ENCODE results near the gene COL13A1.

The COL13A1 gene

DNA sequence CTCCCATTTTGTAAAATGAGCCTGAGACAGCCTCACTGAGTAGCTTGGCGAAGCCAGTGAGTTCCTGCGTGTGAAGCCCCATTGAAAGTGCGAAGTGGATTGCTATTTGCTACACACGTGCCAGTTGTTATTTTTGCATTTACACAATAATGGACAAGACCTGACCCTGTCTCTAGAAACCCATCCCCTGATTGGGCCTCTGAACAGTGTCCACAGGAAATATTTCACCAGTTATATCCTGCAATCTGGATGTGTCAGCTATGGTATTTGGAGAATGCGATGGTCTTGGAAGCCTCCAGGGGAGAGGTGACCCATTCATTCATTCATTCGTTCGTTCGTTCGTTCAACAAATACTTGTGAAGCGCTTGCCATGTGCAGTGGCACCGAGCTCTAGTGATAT, 37.1 kb downstream of the COL13A1 start:
- no peak overlapping the region for H3K9ac ChIP-seq

DNA sequence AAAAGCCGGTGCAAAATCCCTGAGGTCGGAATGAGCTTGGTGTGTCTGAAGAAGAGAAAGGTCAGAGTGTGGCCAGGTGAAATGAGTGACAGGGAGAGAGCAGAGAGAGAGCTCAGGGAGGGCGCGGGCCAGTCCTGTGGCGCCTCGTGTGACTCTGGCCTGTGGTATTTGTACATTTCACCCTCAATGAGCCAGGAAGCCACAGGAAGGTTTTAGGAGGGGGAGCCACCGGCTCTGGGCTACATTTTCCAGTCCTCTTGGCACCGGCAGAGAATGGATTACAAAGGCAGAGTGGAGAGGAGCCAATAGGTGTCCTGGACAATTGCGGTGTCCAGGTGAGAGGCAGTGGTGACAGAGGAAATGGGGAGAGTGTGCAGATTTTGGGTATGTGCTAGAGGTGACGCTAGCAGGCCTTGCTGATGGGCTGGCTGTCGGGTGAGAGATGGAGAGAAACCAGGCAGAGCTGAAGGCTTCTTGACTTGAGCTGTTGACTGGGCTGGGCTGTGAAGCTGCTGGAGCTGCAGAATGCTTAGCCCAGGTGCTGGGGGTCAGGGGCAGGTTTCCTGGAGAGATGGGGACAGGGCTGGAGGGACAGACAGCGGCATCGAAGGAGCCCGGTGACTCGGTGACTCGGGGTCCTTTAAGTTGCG, 38.1 kb downstream of the COL13A1 start:
- Histone ChIP-seq H3K9ac (no peak overlapping the region), H3K36me3 (ENCODE audit: control insufficient read depth, insufficient read depth, low read length) (no peaks in the 10 kb centered on the region), H2AFZ (no peak overlapping the region), H3K4me1 (no peaks in the 10 kb centered on the region), H3K4me3 (ENCODE audit: low read depth, low read length) (no peak overlapping the region), H3K9me3 (ENCODE audit: control insufficient read depth, low read length) (no peaks in the 10 kb centered on the region), H3K27ac (no peak overlapping the region), H3K27me3 (ENCODE audit: control insufficient read depth, insufficient read depth, low read length) (no peaks in the 10 kb centered on the region), H3K79me2 (no peaks in the 10 kb centered on the region), H3K4me2 (ENCODE audit: low read length) (no peak overlapping the region)
- TF ChIP-seq, protein P1, sequence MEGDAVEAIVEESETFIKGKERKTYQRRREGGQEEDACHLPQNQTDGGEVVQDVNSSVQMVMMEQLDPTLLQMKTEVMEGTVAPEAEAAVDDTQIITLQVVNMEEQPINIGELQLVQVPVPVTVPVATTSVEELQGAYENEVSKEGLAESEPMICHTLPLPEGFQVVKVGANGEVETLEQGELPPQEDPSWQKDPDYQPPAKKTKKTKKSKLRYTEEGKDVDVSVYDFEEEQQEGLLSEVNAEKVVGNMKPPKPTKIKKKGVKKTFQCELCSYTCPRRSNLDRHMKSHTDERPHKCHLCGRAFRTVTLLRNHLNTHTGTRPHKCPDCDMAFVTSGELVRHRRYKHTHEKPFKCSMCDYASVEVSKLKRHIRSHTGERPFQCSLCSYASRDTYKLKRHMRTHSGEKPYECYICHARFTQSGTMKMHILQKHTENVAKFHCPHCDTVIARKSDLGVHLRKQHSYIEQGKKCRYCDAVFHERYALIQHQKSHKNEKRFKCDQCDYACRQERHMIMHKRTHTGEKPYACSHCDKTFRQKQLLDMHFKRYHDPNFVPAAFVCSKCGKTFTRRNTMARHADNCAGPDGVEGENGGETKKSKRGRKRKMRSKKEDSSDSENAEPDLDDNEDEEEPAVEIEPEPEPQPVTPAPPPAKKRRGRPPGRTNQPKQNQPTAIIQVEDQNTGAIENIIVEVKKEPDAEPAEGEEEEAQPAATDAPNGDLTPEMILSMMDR (IDR thresholded peaks at IDR 0.05), result no peak

More for the DNA sequence above, 37.1 kb downstream of the COL13A1 start:
- H3K79me2 ChIP-seq, result no peaks in the 10 kb centered on the region
- H2AFZ ChIP-seq, result no peak overlapping the region
- no peak overlapping the region for H3K4me3 ChIP-seq (ENCODE audit: low read depth, low read length)
- H3K4me2 ChIP-seq (ENCODE audit: low read length), result no peak overlapping the region
- H3K27me3 ChIP-seq (ENCODE audit: control insufficient read depth, insufficient read depth, low read length), result no peaks in the 10 kb centered on the region
- no peaks in the 10 kb centered on the region for H3K4me1 ChIP-seq
- H3K9me3 ChIP-seq (ENCODE audit: control insufficient read depth, low read length), result no peaks in the 10 kb centered on the region
- H3K27ac ChIP-seq, result no peak overlapping the region
- TF ChIP-seq, protein P1 (IDR thresholded peaks at IDR 0.05), result no peak
- H3K36me3 ChIP-seq (ENCODE audit: control insufficient read depth, insufficient read depth, low read length), result no peaks in the 10 kb centered on the region

DNA sequence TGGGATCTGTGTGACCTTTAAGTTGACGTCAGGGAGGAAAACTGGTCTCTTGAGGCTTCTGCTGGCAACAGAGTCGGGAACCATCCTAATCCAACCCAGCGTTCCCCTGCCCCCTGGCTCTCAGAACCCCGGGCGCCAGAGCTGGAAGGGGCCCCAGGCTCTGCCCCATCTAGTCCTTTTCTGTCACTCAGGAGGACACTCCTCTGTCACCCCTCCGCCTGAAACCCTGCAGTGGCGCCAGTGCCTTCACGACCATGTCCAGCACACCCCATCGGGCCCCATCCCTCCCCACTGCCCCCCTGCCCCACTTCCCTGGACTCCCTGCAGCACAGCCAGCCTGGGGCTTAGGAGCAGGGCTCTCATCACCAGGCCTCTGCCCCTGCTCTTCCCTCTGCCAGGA, 39.1 kb downstream of the COL13A1 start:
- Histone ChIP-seq H3K27ac (no peak overlapping the region), H3K4me1 (peaks cover 6% of the 10 kb centered on the region), H3K79me2 (no peaks in the 10 kb centered on the region), H3K27me3 (ENCODE audit: control insufficient read depth, insufficient read depth, low read length) (no peaks in the 10 kb centered on the region), H3K9ac (no peak overlapping the region), H3K4me2 (ENCODE audit: low read length) (no peak overlapping the region), H3K36me3 (ENCODE audit: control insufficient read depth, insufficient read depth, low read length) (no peaks in the 10 kb centered on the region), H3K4me3 (ENCODE audit: low read depth, low read length) (no peak overlapping the region), H2AFZ (no peak overlapping the region), H3K9me3 (ENCODE audit: control insufficient read depth, low read length) (no peaks in the 10 kb centered on the region)
- TF ChIP-seq, protein P1 (IDR thresholded peaks at IDR 0.05), result no peak

DNA sequence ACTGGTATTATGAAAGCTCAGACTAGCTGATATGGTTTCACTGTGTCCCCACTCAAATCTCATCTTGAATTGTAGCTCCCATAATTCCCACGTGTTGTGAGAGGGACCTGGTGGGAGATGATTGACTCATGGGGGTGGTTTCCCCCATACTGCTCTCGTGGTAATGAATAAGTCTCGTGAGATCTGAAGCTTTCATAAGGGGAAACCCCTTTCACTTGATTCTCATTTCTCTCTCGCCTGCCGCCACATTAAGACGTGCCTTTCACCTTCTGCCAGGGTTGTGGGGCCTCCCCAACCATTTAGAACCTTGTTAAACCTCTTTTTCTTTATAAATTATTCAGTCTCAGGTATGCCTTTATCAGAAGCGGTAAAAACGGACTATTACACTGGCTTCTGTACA, 40.3 kb downstream of the COL13A1 start:
- Histone ChIP-seq H3K36me3 (ENCODE audit: control insufficient read depth, insufficient read depth, low read length) (no peaks in the 10 kb centered on the region), H2AFZ (no peak overlapping the region), H3K27ac (no peak overlapping the region), H3K9ac (no peak overlapping the region), H3K9me3 (ENCODE audit: control insufficient read depth, low read length) (no peaks in the 10 kb centered on the region), H3K4me3 (ENCODE audit: low read depth, low read length) (no peak overlapping the region), H3K27me3 (ENCODE audit: control insufficient read depth, insufficient read depth, low read length) (no peaks in the 10 kb centered on the region), H3K79me2 (no peaks in the 10 kb centered on the region), H3K4me1 (peaks cover 17% of the 10 kb centered on the region), H3K4me2 (ENCODE audit: low read length) (no peak overlapping the region)
- TF ChIP-seq, protein P1 (IDR thresholded peaks at IDR 0.05), result no peak

DNA sequence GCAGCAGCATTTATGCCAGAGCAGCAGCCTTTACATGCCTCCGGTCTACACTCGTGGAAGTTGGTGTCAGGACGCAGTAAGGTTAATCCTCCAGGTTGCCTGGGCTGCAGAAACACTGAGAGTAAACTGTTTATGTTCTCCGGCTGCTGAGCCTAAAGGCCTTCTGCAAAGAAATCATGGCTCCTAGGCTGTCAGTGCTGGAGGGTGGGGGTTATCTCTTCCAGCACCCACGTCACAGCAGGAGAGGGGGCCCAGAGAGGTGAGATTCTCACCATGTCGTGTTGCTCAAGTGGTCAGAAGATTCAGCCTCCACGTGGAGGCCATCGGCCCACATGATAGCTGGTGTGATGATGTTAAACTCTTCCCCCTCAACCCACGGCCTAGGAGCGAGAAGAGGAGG, 41.2 kb downstream of the COL13A1 start:
- no peaks in the 10 kb centered on the region for H3K9me3 ChIP-seq (ENCODE audit: control insufficient read depth, low read length)
- no peak overlapping the region for H3K9ac ChIP-seq
- no peak overlapping the region for H3K4me3 ChIP-seq (ENCODE audit: low read depth, low read length)
- no peaks in the 10 kb centered on the region for H3K36me3 ChIP-seq (ENCODE audit: control insufficient read depth, insufficient read depth, low read length)
- TF ChIP-seq, protein P1 (IDR thresholded peaks at IDR 0.05), result no peak
- no peak overlapping the region for H3K27ac ChIP-seq
- no peak overlapping the region for H2AFZ ChIP-seq
- H3K27me3 ChIP-seq (ENCODE audit: control insufficient read depth, insufficient read depth, low read length), result no peaks in the 10 kb centered on the region
- no peaks in the 10 kb centered on the region for H3K79me2 ChIP-seq
- no peak overlapping the region for H3K4me2 ChIP-seq (ENCODE audit: low read length)
- H3K4me1 ChIP-seq, result peaks cover 17% of the 10 kb centered on the region
